ENCODE data around the gene CDK14.

- no peak for TF ChIP-seq CTCF (IDR thresholded peaks at IDR 0.05; ENCODE audit: low read depth, low read length, missing input control)
- no peak for TF ChIP-seq SP1 (IDR thresholded peaks at IDR 0.05)
- TF ChIP-seq TAF1 (conservative IDR thresholded peaks at IDR 0.05) = no peak
- no peak for TF ChIP-seq YY1 (IDR thresholded peaks at IDR 0.05)
- TF ChIP-seq REST (IDR thresholded peaks at IDR 0.05) = no peak
- TF ChIP-seq FOXA1 (IDR thresholded peaks at IDR 0.05) = no peak
- no peak for TF ChIP-seq HNF4A (conservative IDR thresholded peaks at IDR 0.05)
- TF ChIP-seq JUND (IDR thresholded peaks at IDR 0.05) = no peak
These were observed 221.7 kb downstream of the CDK14 start for GRCh38 chr7:90817846-90818245.
